IPS-18c (cell line): ENCODE results near the gene GPD1.
"Not testable (repeated sequence)": the region's sequence is repeated elsewhere in the genome, so short reads cannot be mapped to it uniquely, and the experiment has no call there.

Source experiments
- H3K4me3 ChIP-seq: 2 replicates; pipeline ENCODE4 v1.7.0; 2013; ENCODE audit warnings: low read depth, mild to moderate bottlenecking, low read length, moderate library complexity; ENCODE audit not compliant: insufficient read depth
- H3K9me3 ChIP-seq: one replicate; pipeline ENCODE4 v1.6.1; 2013; ENCODE audit warnings: mild to moderate bottlenecking, low read length, moderate library complexity; ENCODE audit not compliant: control insufficient read depth, insufficient read depth

Gene GPD1

DNA sequence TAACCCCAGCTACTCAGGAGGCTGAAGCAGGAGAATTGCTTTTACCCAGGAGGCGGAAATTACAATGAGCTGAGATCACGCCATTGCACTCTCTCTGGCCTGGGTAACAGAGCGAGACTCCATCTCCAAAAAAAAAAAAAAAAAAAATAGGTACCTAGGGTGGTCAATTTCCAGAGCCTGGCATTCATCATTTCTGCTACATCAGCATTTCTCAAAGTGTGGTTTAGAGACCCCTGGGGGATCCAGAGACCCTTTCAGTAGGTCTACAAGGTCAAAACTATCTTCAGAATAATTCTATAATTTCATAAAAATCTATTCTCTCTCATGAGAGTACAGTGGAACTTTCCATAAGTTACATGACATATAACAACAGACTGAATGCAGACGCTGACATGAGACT lies 43.5 kb downstream of the GPD1 start:
- no peak overlapping the region for H3K4me3 ChIP-seq
- no peaks in the 10 kb centered on the region for H3K9me3 ChIP-seq

- not testable (repeated sequence) for H3K4me3 ChIP-seq, H3K9me3 ChIP-seq
These were observed 44.2 kb downstream of the GPD1 start for GRCh38 chr12:50148011-50148410.

DNA sequence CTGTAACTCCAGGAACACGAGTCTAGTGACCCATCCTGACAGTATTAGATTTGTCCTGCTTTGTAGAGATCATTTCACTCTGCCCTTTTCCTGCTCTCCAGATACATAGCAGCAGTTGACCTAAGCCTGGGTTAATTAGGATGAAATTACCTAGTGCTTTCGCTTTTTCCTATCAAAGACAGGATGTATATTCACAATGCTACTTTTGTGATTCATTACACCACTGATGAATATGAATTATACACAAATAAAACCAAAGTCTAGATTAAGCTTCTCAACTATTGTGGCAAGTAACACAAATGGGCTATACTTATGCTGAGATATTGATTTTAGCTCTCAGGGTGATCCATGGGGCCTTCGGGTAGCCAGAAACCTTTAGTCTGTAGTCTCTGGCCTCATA lies 45.5 kb downstream of the GPD1 start:
- no peaks in the 10 kb centered on the region for H3K9me3 ChIP-seq
- no peak overlapping the region for H3K4me3 ChIP-seq

DNA sequence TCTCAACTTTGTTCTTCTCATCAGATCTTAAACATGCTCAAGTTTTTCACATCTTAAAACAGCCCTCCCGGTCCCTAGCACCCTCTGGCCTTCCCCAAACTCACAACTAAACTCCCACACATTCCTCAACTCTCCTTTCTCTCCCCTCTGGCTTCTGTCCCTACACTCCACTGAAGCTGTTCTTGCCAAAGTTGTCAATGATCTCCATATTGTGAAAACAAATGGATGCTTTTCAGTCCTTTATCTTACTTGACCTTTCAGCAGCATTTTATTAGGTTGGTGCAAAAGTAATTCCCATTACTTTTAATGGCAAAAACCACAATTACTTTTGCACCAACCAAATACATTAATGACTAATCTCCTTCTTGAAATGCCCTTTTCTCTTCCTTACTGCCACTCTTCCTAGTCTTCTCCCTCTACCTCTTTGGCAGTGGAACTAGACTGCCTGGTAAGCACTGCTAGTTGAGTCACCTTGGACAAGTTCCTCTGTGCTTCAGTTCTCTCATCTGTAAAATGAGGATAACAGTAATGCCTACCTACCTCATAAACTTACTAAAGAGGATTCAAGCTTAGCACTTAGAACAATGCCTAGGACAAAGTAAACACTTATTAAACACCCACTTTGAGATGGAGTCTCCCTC lies 47.4 kb downstream of the GPD1 start:
- Histone ChIP-seq H3K9me3 (no peaks in the 10 kb centered on the region), H3K4me3 (no peak overlapping the region)

- not testable (repeated sequence) for H3K4me3 ChIP-seq, H3K9me3 ChIP-seq
These were observed 51.1 kb downstream of the GPD1 start for GRCh38 chr12:50154947-50155346.

GRCh38 chr12:50156641-50157040 lies 52.8 kb downstream of the GPD1 start:
- Histone ChIP-seq H3K9me3 (no peaks in the 10 kb centered on the region), H3K4me3 (no peak overlapping the region)

- Histone ChIP-seq H3K4me3 (no peak overlapping the region), H3K9me3 (no peaks in the 10 kb centered on the region)
These were observed 53.5 kb downstream of the GPD1 start for GRCh38 chr12:50157259-50157658.

DNA sequence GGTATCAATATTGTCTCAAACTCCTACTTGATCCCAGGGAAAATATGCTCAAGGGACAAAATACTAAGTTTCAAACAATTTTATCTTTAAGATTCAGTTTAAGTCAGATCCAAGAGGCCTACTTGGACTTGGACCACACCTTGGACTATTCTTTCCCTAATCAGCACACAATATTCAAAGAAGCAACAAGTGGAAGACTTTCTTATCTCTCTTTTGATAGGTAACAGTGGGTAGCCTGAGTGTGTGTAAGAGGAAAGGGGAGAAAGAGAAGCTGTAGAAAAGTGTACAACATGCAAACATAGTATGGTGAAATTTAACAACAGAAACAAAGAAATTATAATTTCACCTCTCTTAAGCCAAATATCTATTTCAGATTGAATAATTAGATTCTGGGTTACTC lies 56.8 kb downstream of the GPD1 start:
- Histone ChIP-seq H3K4me3 (no peak overlapping the region), H3K9me3 (no peaks in the 10 kb centered on the region)
